ENCODE measurements around the gene CYREN.
"Not testable (repeated sequence)": the region's sequence is repeated elsewhere in the genome, so short reads cannot be mapped to it uniquely, and the experiment has no call there.

The CYREN gene

DNA sequence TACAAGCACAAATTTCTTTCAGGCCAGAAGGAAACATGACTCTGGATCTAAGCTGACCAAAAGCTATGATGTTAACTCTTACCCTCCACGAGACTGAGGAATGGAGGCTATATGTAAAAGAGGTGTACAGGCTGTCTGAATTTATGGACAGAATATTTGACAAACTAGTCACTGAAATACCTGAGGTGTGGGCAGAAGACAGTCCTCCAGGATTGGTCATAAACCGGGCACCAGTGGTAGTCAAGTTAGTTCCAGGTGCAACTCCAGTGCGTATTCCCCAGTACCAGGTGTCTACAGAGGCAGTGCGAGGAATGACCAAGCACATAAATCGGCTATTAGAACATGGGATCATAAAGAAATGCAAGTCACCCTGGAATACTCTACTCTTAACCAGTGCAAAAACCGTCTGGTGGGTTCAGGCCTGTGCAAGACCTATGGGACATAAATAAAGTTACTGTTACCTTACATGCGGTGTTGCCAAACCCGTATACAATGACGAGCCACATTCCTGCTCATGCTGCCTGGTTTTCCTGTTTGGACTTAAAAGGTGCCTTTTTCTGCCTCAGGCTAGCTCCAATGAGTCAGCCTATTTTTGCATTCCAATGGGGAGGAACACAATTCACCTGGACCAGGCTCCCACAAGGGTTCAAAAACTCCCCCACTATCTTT, 6.7 kb upstream of the CYREN start:
- no peak for DNase-seq (ENCODE audit: low read depth in 2 of 2)

DNA sequence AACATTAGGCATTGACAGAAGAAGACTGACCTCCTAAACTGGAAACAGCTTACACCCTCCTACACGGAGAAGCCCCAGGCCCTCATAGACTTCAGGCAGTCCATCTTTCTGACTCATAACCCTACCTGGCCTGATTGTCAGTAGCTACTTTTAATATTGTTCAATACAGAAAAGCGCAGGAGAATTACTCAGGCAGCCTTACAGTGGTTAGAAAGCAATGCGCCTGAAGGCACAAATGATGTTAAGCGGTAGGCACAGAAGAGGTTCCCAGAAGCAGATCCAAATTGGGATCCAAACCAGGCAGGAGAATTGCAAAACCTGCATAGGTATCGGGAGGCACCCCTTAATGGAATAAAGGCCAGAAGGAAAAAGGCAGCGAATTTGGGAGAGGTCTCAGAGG, 5.4 kb upstream of the CYREN start:
- DNase-seq (ENCODE audit: low read depth in 2 of 2) = no peak

DNA sequence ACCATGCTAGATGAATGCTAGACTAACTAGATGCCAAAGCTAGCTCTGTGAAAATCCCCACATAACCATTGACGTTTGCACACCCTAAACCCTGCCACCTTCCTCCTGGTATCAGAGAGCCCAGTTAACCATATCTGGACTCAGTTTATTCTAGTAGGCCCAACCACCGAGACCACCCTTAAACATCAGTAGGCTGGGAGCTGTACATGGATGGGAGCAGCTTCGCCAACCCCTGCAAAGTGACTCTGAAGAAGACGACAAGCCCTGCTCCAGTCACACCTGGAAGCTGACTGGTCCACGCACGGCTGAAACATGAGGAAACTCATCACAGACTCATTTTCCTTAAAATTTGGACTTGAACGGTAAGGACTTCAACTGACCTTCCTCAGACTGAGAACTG, 4.4 kb upstream of the CYREN start:
- no peak for DNase-seq (ENCODE audit: low read depth in 2 of 2)

DNA sequence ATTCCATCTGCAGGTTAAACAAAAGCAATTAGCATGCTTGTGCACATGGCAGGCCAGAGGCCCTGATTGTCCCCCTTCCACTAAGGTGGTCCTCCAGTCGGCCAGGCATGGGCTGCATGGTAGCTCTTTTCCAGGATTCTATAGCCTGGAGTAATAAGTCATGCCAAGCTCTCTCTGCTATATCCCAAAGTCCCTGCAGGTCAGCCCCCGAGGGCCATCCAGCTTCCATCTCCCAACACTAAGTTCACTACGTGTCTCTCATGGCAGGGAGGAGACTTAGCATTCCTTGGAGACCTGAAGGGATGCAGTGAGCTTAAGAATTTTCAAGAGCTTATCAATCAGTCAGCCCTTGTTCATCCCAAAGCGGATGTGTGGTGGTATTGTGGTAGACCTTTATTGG, 3.4 kb upstream of the CYREN start:
- not testable (repeated sequence) for DNase-seq (ENCODE audit: low read depth in 2 of 2)

DNA sequence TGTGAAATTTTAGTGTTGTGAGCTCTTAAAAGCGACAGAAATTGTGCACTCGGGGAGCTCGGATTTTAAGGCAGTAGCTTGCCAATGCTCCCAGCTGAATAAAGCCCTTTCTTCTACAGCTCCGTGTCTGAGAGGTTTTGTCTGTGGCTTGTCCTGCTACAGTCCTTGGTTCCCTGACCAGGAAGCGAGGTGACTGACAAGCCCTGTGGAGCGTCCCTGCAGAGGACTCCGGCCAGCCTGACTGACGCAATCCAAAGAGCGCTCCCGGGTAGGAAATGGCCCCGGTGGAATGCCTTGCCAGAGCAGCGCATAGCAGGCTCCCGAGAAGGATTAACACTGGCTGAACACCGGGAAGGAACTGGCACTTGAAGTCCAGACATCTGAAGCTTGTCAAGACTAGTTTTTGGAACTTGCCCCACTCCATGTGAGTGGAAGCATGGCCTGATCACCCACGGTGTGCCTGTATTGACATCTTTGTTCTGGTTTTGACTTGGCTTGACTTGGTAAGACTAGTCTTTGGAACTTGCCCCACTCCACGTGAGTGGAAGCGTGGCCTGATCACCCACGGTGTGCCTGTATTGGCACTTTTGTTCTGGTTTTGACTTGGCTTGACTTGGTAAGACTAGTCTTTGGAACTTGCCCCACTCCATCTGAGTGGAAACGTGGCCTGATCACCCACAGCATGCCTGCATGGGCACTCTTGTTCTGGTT, 1.2 kb upstream of the CYREN start:
- not testable (repeated sequence) for DNase-seq (ENCODE audit: low read depth in 2 of 2)

DNA sequence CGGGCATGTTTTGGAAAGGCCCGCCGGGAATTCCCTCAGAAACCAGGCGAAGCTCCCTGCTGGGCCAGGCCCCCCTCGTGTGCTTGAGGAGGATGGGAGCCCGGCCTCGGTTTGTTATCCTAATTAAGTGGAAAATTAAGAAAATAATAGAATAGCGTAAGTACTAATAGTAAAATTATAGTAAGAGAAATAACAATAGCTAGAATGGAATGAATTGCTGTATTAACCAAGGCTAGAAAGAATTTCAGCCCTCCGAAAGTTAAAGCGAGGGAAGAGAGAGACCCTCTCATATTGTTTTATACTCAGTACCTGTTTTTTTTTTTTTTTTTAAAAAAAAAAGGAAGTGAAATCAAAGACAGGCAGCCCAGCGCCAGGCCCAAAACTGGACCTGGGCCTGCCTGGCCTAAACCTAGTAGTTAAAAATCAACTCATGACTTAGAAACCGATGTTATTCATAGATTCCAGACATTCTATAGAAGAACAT, 533 bp upstream of the CYREN start:
- DNase-seq (ENCODE audit: low read depth in 2 of 2) = not testable (repeated sequence)

DNA sequence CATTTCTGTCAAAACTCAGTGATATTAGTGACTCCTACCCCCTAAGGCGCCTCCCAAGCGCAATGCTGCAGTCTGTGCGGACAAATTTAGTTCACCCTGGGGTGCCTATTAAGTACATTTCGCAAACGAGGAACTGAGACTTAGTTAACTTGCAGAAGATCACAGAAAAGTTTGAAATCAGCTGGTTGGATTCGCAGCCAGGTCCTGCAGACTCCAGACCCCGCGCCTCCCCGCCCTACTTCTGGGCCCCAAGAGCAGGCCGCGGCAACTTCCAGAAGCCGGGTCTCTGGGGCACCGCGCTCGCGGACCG, 588 bp downstream of the CYREN start:
- no peak for DNase-seq (ENCODE audit: low read depth in 2 of 2)

DNA sequence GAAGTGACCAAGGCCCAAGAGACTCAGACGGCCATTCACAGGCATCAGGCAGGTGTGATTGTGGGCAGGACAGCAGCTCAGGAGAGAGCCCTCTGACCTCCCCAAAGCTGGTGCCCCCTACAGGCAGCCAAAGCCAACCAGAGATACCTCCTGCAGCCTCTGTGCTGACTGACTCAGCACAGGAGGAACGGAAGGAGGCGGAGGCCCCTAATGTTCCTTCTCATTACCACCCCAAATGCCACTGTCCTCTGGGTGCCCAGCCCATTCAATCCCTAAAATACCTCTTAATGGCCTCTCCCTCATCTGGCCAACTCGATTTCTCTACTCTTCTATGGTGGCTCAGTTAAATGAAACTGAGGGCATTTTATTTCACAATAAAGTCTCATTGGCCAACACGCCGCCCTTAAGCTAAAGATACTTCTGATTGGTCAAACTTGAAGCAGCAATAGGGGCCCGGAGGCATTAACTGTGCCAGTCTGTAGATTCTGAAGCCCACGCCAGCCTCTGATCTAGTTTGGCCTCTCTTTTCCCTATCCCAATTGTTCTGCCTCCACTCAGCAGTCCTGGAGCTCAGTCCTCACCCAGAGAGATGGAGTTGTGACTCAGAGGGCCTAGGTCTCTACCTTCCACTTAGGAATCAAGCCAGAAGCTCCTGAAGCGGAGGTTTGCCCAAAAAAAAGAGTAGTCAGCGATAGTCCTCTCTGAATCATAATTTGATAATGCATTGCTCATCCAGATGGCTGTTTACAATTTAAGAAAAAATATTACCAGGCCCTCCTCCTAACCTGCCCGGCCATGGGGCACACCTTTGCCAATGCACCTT, 1.2 kb downstream of the CYREN start:
- no peak for DNase-seq (ENCODE audit: low read depth in 2 of 2)

DNA sequence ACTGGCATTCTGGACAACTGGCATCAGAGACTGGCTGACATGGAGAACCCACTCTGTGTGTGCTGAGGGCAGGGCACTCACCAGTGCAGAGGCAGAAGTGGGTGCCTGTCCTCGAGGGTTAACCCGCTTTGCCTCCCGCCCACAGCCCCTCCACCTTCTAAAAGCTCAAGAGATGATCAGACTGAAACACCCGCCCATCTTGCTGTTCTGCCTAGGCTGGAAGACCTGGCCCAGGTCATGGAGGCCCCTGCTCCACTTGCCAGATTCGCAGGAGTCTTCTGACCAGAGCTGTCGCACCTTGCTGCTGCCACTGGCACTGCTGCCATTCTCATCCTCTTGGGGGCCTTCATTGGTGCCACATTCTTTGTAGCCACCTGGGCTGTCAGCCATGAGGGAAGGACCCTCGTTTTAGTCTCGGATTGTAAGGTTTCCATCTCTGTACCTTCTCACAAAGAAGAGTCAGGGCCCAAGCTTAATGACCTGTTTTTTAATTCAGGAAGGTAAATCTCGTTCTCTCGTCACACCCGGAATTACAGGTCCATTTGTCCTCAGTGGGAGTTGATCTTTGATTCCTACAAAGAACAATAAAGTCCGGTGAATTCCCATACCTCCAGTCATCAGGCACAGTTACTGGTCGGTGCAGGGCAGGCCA, 1.9 kb downstream of the CYREN start:
- DNase-seq (ENCODE audit: low read depth in 2 of 2) = no peak

DNA sequence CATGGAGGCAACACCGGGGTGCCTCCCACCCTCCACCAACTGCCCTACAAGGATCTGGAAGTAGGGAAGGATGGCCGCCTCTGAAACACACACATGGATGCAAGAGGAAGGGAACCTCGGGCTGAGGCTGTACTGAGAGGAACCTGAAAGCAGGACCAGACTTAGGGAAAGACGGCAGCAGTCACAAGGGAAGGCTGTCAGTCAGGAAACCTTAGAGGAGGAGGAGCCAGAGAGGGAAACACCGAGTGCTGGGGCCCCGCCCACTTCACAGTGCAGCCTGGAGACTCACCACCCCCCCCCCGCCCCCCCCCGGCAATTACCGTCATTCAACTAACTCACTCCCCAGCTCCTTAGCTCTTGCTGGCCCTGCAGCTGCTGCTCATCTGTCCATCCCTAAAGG, 2.5 kb downstream of the CYREN start:
- DNase-seq (ENCODE audit: low read depth in 2 of 2) = no peak

DNA sequence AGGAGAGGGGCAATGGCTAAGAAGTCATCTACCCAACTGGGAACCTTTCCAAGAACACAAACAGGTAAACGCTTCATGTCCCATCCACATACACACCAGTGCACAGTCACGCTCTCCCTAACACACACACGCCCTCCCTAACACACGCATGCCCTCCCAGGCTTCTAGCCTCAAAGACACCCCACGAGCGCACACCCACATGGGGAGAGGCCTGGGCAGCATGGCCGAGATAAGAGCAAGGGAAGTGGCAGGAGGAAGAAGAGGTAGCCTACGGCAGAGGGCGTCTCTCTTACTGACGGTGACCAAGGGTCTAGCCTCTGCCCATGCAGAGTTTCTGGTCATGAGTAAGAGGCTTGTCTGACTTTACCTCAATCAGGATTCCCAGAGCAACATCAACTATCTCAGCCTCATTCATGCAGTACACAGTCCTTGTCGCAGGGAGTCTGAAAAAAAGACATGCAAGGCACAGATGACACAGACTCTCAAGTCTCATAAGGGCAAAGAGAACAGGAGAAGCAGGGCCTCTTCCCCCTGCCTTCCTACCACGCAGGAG, 3.1 kb downstream of the CYREN start:
- no peak for DNase-seq (ENCODE audit: low read depth in 2 of 2)

DNA sequence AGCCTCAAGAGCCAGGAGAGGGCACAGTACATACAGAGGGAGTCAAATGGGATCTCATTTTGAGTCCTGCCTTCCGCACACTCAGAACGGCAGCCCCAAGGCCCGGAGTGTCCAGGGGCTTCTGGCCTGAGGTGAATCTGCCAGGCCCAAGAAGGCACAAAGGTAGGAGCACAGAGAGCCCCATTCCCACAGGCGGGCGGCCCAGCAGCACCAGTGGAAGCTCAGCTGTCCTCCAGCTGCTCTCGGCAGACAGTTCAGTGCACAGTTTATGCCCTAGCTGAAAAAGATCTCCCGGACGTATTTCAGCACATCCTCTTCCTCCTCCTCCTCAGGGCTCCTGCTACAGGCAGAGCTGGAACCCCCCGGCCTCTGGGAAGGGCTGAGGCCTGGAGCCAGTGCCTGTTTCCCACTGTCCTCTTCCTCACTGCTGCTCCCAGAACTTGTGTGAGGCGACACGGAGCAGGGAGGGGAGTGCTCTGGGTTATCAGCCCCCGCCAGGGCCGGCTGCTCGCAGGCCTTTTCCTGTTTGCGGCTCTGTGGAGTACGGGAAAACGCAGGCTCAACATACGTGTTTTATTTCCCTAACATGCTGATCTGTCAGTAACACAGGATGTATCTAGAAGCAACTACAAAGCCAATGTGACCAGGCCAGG, 4.0 kb downstream of the CYREN start:
- no peak for DNase-seq (ENCODE audit: low read depth in 2 of 2)

DNA sequence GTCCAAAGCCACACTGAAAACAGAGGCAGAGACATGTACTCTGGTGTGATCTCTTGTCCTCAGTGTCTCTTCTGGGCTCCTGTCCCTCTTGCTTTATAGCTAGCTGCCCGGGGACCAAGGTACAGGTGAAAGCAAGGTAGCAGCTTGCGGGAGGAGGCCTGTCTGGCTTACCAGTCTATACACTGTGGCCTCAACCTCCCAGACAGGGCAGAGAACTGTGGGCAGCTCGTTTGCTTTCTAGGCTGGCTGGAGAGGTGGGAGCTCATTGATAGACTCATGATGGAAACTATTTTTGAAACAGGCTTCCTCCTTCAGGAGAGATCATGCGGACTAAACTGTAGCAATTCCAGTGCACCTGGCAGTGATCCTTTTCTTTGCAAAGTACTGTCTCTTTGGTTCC, 4.6 kb downstream of the CYREN start:
- no peak for DNase-seq (ENCODE audit: low read depth in 2 of 2)

DNA sequence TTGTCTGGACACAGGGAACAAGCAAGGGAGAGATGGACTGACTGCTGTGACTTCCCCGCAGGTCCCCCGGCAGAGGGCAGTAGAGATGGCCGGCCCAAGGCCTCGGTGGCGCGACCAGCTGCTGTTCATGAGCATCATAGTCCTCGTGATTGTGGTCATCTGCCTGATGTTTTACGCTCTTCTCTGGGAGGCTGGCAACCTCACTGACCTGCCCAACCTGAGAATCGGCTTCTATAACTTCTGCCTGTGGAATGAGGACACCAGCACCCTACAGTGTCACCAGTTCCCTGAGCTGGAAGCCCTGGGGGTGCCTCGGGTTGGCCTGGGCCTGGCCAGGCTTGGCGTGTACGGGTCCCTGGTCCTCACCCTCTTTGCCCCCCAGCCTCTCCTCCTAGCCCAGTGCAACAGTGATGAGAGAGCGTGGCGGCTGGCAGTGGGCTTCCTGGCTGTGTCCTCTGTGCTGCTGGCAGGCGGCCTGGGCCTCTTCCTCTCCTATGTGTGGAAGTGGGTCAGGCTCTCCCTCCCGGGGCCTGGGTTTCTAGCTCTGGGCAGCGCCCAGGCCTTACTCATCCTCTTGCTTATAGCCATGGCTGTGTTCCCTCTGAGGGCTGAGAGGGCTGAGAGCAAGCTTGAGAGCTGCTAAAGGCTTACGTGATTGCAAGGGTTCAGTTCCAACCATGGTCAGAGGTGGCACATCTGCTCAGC, 6.0 kb downstream of the CYREN start:
- DNase-seq (ENCODE audit: low read depth in 2 of 2) = no peak

DNA sequence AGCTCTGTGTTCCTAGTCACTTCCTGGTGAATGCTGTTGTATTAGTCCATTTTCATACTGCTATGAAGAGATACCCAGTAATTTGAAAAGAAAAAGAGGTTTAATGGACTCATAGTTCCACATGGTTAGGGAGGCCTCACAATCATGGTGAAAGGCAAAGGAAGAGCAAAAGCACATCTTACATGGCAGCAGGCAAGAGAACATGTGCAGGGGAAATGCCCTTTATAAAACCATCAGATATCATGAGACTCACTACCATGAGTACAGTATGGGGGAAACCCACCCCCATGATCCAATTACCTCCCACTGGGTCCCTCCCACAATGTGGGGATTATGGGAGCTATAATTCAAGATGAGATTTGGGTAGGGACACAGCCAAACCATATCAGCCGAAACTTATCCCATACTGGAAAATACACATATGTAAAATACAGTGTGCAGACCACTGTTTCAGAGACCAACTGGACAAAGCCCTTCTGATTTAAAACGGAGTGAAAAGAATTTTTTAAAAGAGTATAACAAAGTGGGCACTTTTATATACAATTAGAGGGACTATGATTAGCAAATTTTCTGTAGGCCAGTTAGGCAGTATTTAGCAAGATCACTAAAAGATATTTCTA, 8.0 kb downstream of the CYREN start:
- no peak for DNase-seq (ENCODE audit: low read depth in 2 of 2)

DNA sequence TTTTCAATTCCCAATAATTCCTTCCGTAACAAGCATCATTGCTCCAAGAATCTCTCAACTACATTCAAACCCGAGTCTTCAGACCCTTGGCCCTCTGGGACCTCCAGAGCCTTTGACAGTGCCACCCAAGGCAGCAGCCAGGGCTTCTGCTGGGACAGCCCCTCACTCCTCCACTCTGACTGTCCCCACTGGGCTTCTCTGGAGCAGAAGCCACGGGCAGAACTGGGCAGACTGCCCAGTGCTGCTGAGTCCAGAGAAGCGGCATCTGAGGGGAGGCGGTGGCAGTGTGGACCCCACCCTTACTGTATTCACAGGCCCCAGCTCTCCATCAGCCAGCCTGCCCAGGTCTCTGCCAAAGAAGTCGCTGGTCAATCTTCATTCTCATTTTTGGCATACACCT, 8.8 kb downstream of the CYREN start:
- DNase-seq (ENCODE audit: low read depth in 2 of 2) = no peak

DNA sequence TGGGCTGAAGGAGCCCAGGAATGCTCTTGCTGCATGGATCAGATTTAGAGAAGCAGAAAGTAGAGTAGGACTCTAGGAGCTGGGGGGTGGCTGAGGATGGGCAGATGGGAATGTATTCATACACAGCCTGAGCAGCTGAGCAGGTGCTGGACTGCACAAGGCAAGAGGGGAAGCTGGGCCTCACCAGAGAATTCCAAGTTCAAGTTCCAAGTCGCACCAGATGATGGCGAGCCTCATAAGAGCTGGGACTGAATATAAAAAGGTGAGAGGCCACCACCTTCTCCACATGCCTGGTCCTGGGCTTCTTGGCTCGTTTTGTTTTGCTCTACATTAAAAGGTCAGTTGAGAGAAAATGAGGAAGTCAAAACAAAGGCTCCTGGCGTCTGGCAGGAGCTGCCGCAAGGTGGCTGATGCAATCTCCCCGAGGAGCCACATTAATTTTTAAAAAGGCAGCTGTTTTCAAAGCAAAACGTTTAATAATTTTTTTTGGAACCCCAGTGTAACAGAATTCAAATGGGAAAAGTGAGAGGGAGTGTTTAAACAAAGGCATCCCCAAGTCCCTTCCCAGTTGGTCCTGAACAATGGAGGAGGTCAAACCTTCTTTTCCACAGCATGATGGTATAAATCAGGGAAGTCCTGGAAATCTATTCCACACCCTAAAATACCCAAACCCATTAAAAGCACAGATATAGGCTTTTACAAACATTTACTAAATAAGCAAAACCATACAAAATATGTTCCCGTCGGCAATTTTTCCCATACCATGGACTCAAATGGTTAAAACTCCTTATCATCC, 9.5 kb downstream of the CYREN start:
- DNase-seq (ENCODE audit: low read depth in 2 of 2) = no peak

DNA sequence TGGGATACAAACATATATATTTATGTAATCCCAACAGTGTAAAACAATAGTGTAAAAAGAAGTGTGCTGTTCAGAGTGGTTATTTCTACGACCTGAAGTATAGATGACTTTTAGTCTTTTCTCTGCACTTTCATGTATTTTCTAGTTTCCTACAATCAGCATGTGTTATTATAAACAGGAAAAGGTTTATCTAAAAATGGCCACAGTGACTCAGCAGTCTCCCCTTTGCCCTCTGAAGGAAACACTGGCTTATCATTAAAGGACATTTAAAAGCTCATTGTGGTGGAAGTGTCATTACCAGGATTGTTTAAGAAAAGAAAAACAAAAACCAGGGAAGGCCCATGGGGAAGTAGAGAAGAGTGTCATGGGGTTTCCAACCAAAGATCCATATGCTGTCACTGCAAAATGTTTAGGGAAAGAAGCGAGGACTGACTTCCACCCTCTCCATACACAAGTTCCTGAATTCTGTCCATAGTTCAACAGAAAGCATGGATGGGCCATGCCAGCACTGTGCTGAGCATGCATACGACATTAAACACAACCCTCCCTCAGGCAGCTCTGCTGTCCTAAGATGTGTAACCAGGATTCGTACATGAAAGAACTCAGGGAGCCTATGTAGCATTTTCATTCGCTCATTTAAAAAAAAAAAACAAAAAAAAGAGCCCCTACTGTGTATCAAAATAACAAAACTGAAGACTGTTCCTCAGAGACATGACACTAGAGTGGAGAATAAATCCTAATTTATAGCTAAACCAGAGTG, 10.2 kb downstream of the CYREN start:
- DNase-seq (ENCODE audit: low read depth in 2 of 2) = no peak
